GM12878 (cell line): ENCODE data around the gene RBBP4. TPM values are rescaled to one million over a fixed set of nuclear protein-coding genes. Genes with fewer than 3 reads are reported as not detected.

Source experiments
- ATAC-seq: fragments of 200-7000 bp; cut with Tn5 transposase; 3 replicates; pipeline ENCODE4 v1.9.1; 2020; ENCODE audit warnings: mild to moderate bottlenecking, moderate library complexity
- BruUV-seq: library from RNA; stranded (reverse); fragments of 400-500 nt; replicated peaks from 2 replicates; lab custom pipeline; 2021; lab: Mats Ljungman, UMichigan
- CTCF ChIA-PET: fragments of 300-600 bp; sonication (Branson Sonifier 250); formaldehyde crosslinking; extraction: SDS; loops from one replicate; lab custom pipeline; 2021; ENCODE audit warnings: inconsistent platforms; lab: Yijun Ruan, JAX
- POLR2A ChIA-PET: fragments of 350-600 bp; formaldehyde crosslinking; extraction: SDS; loops from one replicate; lab custom pipeline; 2021; ENCODE audit warnings: inconsistent platforms; lab: Charles Lee
- RAD21 ChIA-PET: fragments of 300-600 bp; sonication (Branson Sonifier 250); formaldehyde crosslinking; loops from one replicate; lab custom pipeline; 2023; ENCODE audit warnings: antibody characterized with exemption; ENCODE audit not compliant: unreplicated experiment; lab: Charles Lee
- SMC1A ChIA-PET: fragments of 300-600 bp; sonication (Branson Sonifier 250); formaldehyde crosslinking; loops from one replicate; lab custom pipeline; 2023; ENCODE audit not compliant: unreplicated experiment, uncharacterized antibody; lab: Charles Lee
- DNase-seq: peaks from one replicate; pipeline ENCODE4 v3.0.0-alpha.2; 2011; ENCODE audit warnings: low read depth, low spot score
- FAIRE-seq: peaks from 3 replicates; lab custom pipeline; 2011; peaks lifted over from hg19 to GRCh38; lab: Jason Lieb, UNC
- H2AFZ ChIP-seq: 2 replicates; pipeline ENCODE4 v1.6.0; 2011; ENCODE audit warnings: low read depth, low read length, control low read depth; ENCODE audit not compliant: control insufficient read depth
- H3K27ac ChIP-seq: 2 replicates; pipeline ENCODE4 v1.5.1; 2011; ENCODE audit warnings: control low read depth; ENCODE audit not compliant: control insufficient read depth, insufficient read depth
- H3K27me3 ChIP-seq, 2 experiments: replicated peaks in 1 of 2; 2 replicates each; pipeline versions ENCODE4 v1.6.0 to v1.6.1; 2011; ENCODE audit warnings: low read length in 1 of 2; ENCODE audit not compliant: control insufficient read depth in 2 of 2, insufficient read depth in 2 of 2
- H3K36me3 ChIP-seq, 2 experiments: 2 replicates each; pipeline ENCODE4 v1.5.1; 2011; ENCODE audit warnings: low read length in 1 of 2; ENCODE audit not compliant: control insufficient read depth in 2 of 2, insufficient read depth in 2 of 2
- H3K4me1 ChIP-seq: 2 replicates; pipeline ENCODE4 v1.6.1; 2011; ENCODE audit warnings: mild to moderate bottlenecking, low read length, moderate library complexity, mixed read lengths; ENCODE audit not compliant: control insufficient read depth, insufficient read depth
- H3K4me2 ChIP-seq: 2 replicates; pipeline ENCODE4 v1.6.0; 2011; ENCODE audit warnings: control low read depth; ENCODE audit not compliant: control insufficient read depth, insufficient read depth
- H3K4me3 ChIP-seq: fragments of 200-600 bp; sonication (generic); 2 replicates; pipeline ENCODE4 v1.5.1; 2016
- H3K79me2 ChIP-seq: 2 replicates; pipeline ENCODE4 v1.6.0; 2011; ENCODE audit warnings: low read length; ENCODE audit not compliant: control insufficient read depth, insufficient read depth
- H3K9ac ChIP-seq: 2 replicates; pipeline ENCODE4 v1.8.0; 2011; ENCODE audit warnings: low read length, control low read depth, mixed read lengths; ENCODE audit not compliant: control insufficient read depth, insufficient read depth
- H3K9me3 ChIP-seq: replicated peaks from 3 replicates; pipeline ENCODE4 v1.5.1; 2011; ENCODE audit warnings: mild to moderate bottlenecking, low read length; ENCODE audit not compliant: control insufficient read depth, insufficient read depth
- H4K20me1 ChIP-seq: 2 replicates; pipeline ENCODE4 v1.6.0; 2011; ENCODE audit not compliant: control insufficient read depth, insufficient read depth
- EZH2 ChIP-seq: IDR thresholded peaks from 2 replicates; pipeline ENCODE4 v1.6.1; 2012; ENCODE audit warnings: low read depth, mild to moderate bottlenecking, control low read depth, inconsistent platforms, low read length, borderline replicate concordance; ENCODE audit not compliant: control insufficient read depth
- FOXK2 ChIP-seq: fragments of 450-650 bp; IDR thresholded peaks from 2 replicates; pipeline ENCODE4 v1.6.1; 2017; ENCODE audit warnings: mild to moderate bottlenecking, moderate library complexity
- GATAD2B ChIP-seq: fragments of 450-650 bp; conservative IDR thresholded peaks from 2 replicates; pipeline ENCODE4 v1.6.1; 2017; ENCODE audit warnings: low read depth, mild to moderate bottlenecking, moderate library complexity
- NFXL1 ChIP-seq: fragments of 450-650 bp; IDR thresholded peaks from 2 replicates; pipeline ENCODE4 v1.6.1; 2017; ENCODE audit warnings: antibody characterized with exemption, mild to moderate bottlenecking, borderline replicate concordance
- PAX8 ChIP-seq: fragments of 450-650 bp; IDR thresholded peaks from 2 replicates; pipeline ENCODE4 v1.6.1; 2017; ENCODE audit warnings: mild to moderate bottlenecking, moderate library complexity
- POLR2A ChIP-seq: IDR thresholded peaks from 2 replicates; pipeline ENCODE4 v1.6.1; 2011; ENCODE audit warnings: low read depth, mild to moderate bottlenecking, low read length
- POU2F2 ChIP-seq: IDR thresholded peaks from 3 replicates; pipeline ENCODE4 v1.6.1; 2011; ENCODE audit warnings: low read depth, mild to moderate bottlenecking, low read length, borderline replicate concordance
- SMC3 ChIP-seq: IDR thresholded peaks from 2 replicates; pipeline ENCODE4 v1.6.1; 2011; ENCODE audit warnings: low read length, improper control_type of control experiment, borderline replicate concordance
- YY1 ChIP-seq: IDR thresholded peaks from 2 replicates; pipeline ENCODE4 v1.6.1; 2011; ENCODE audit warnings: low read depth, mild to moderate bottlenecking, low read length
- WGBS: methylation state at CpG from one replicate; pipeline ENCODE4 v1.1.6; 2016; ENCODE audit warnings: low lambda C conversion rate; ENCODE audit not compliant: insufficient replicate concordance, insufficient coverage; ENCODE audit errors: missing lambda C conversion rate; 5-methylcytosine and 5-hydroxymethylcytosine counted together
- in situ Hi-C: fragments of 300-500 bp; cut with MboI; formaldehyde crosslinking; loops from 9 replicates; pipeline ENCODE4 v1.14.3; 2018; ENCODE audit warnings: mixed read lengths
- intact Hi-C: fragments of 100-400 bp; cut with micrococcal nuclease; formaldehyde crosslinking; loops from one replicate; pipeline ENCODE4 v1.14.2; 2022; ENCODE audit not compliant: unreplicated experiment
- polyA plus RNA-seq, 11 experiments: library from polyadenylated mRNA; depleted of rRNA in 4 of 11; unstranded in 6 of 11; stranded (reverse) in 5 of 11; fragments of >200 nt; fragmentation: Nextera tagmentation in 4 of 11; fragmentation: Illumina TruSeq in 1 of 11; extraction: Ambion mirVana in 4 of 11; extraction: Trizol in 1 of 11; gene quantifications; 1 replicate in 1 of 11; 2 replicates in 10 of 11; pipeline versions ENCODE4 v1.2.1 to v1.2.3, GENCODE V29; 2011 to 2016; ENCODE audit warnings: inconsistent platforms in 2 of 11, missing spikeins in 2 of 11, low read depth in 1 of 11
- total RNA-seq, 4 experiments: library from RNA; depleted of rRNA in 3 of 4; stranded (reverse); fragments of >200 nt in 3 of 4; fragmentation: Illumina TruSeq in 1 of 4; extraction: Trizol in 1 of 4; gene quantifications; 2 replicates each; pipeline versions ENCODE4 v1.2.1 to v1.2.3, GENCODE V29; 2013 to 2021

Gene RBBP4
- total and polyA plus RNA-seq, 10 of the 15 experiments (the other 5 are each of a cell fraction or from before 2014, with no cell fraction given): 120 to 357 (median 231) TPM

GRCh38 chr1:32618673-32619221 lies 32.3 kb upstream of the RBBP4 start:
- in situ Hi-C loops: no loop called here
- ATAC-seq: no peak
- Histone ChIP-seq H3K4me3 (no peak overlapping the region), H3K9me3 (peaks cover 4% of the 10 kb centered on the region), H3K27ac (peak overlapping the region; percentile 80)
- TF ChIP-seq NFXL1 (no peak), FOXK2 (no peak), POLR2A (no peak), GATAD2B (no peak), SMC3 (no peak), PAX8 (no peak), EZH2 (no peak), POU2F2 (no peak), YY1 (no peak)
- TF ChIP-seq, all 136 proteins: peak for 0
- Histone ChIP-seq H4K20me1 (no peaks in the 10 kb centered on the region), H3K27me3 (no peaks in the 10 kb centered on the region), H3K4me2 (peak overlapping the region; percentile 72; the same call in 1 of the 2 replicates), H2AFZ (no peak overlapping the region), H3K4me1 (peaks cover 32% of the 10 kb centered on the region), H3K79me2 (peaks cover 12% of the 10 kb centered on the region), H3K9ac (no peak overlapping the region), H3K36me3 (peaks cover 0 to 10% of the 10 kb centered on the region in 2 experiments; a peak in 3 of 4 replicates)
- CTCF ChIA-PET: interaction anchor here (1.1 to 2.6 kb wide), 3 partner anchors 21 to 98 kb away, joined by 4 to 38 read pairs (median 5); no protein-coding TSS in a partner anchor
- no TSS peak for BruUV-seq
- SMC1A ChIA-PET: interaction anchor here (1.5 to 2.5 kb wide), 3 partner anchors 19 to 99 kb away, joined by 3 to 19 read pairs (median 9); no protein-coding TSS in a partner anchor
- WGBS: 97% methylated on average over 5 of the region's 5 CpGs
- no peak for FAIRE-seq
- RAD21 ChIA-PET: interaction anchor here (1.4 to 2.6 kb wide), 2 partner anchors 32 to 99 kb away, joined by 8 to 20 read pairs; partner anchors contain the start of genes RBBP4 and ZBTB8OS
- intact Hi-C loops: no loop called here
- POLR2A ChIA-PET: interaction anchor here (0.5 kb wide), 1 partner anchor 336 kb away, joined by 6 read pairs; no protein-coding TSS in a partner anchor
- no peak for DNase-seq
